SK-N-SH (cell line): ENCODE measurements around the gene RAI2. TPM values are rescaled to one million over a fixed set of nuclear protein-coding genes. Genes with fewer than 3 reads are reported as not detected.

Experiments used
- CTCF ChIA-PET: fragments of 300-600, 350-600 bp; formaldehyde crosslinking; extraction: SDS; loops from one replicate; lab custom pipeline; 2021; lab: Yijun Ruan, JAX
- POLR2A ChIA-PET: fragments of 350-600 bp; sonication (Branson Sonifier 250); formaldehyde crosslinking; extraction: SDS; loops from one replicate; lab custom pipeline; 2020; ENCODE audit warnings: antibody characterized with exemption, inconsistent platforms; lab: Yijun Ruan, JAX
- DNase-seq: peaks from one replicate; pipeline ENCODE4 v3.0.0; 2012
- H2AFZ ChIP-seq: fragments of 200-600 bp; sonication (generic); 2 replicates; pipeline ENCODE4 v1.8.1; 2016; ENCODE audit warnings: antibody characterized with exemption, mild to moderate bottlenecking, low read depth
- H3F3A ChIP-seq: fragments of 200-600 bp; sonication (generic); replicated peaks from 2 replicates; pipeline ENCODE3; 2016; ENCODE audit warnings: antibody characterized with exemption, mild to moderate bottlenecking; ENCODE audit not compliant: insufficient read depth
- H3K27ac ChIP-seq, 2 experiments: fragments of 200-500 bp in 1 of 2; fragments of 200-600 bp in 1 of 2; sonication (Bioruptor generic) in 1 of 2; sonication (generic), shearing (Covaris generic) in 1 of 2; 2 replicates each; pipeline versions ENCODE4 v1.5.1 to v1.6.1; 2014 to 2016; ENCODE audit warnings: low read depth in 2 of 2, inconsistent platforms in 1 of 2, low read length in 1 of 2, mild to moderate bottlenecking in 1 of 2, mixed read lengths in 1 of 2
- H3K27me3 ChIP-seq: fragments of 200-600 bp; sonication (generic), shearing (Covaris generic); 2 replicates; pipeline ENCODE4 v1.6.1; 2016; ENCODE audit warnings: mixed run types; ENCODE audit not compliant: insufficient read depth
- H3K36me3 ChIP-seq, 2 experiments: fragments of 200-500 bp in 1 of 2; fragments of 200-600 bp in 1 of 2; sonication (Bioruptor generic) in 1 of 2; sonication (generic) in 1 of 2; replicated peaks in 1 of 2; 2 replicates each; pipeline versions ENCODE3 to v1.5.1; 2014 to 2016; ENCODE audit warnings: low read length in 1 of 2, mild to moderate bottlenecking in 1 of 2; ENCODE audit not compliant: insufficient read depth in 2 of 2, control insufficient read depth in 1 of 2
- H3K4me1 ChIP-seq, 2 experiments: fragments of 200-500 bp in 1 of 2; fragments of 200-600 bp in 1 of 2; sonication (Bioruptor generic) in 1 of 2; sonication (generic), shearing (Covaris generic) in 1 of 2; 2 replicates each; pipeline versions ENCODE4 v1.5.1 to v1.6.1; 2014 to 2016; ENCODE audit warnings: low read depth in 1 of 2, low read length in 1 of 2, mixed run types in 1 of 2; ENCODE audit not compliant: insufficient read depth in 2 of 2, control insufficient read depth in 1 of 2
- H3K4me2 ChIP-seq: fragments of 200-600 bp; sonication (generic), shearing (Covaris generic); 2 replicates; pipeline ENCODE4 v1.6.1; 2017; ENCODE audit warnings: mixed run types
- H3K4me3 ChIP-seq, 2 experiments: fragments of 200-500 bp in 1 of 2; fragments of 200-600 bp in 1 of 2; sonication (Bioruptor generic) in 1 of 2; sonication (generic), shearing (Covaris generic) in 1 of 2; 2 replicates each; pipeline versions ENCODE4 v1.5.1 to v1.8.1; 2014 to 2016; ENCODE audit warnings: low read depth in 2 of 2, inconsistent platforms in 1 of 2, low read length in 1 of 2, mild to moderate bottlenecking in 1 of 2, mixed read lengths in 1 of 2, moderate library complexity in 1 of 2
- H3K79me2 ChIP-seq: fragments of 200-600 bp; sonication (generic); 2 replicates; pipeline ENCODE4 v1.8.1; 2017; ENCODE audit warnings: mild to moderate bottlenecking; ENCODE audit not compliant: insufficient read depth
- H3K9ac ChIP-seq: fragments of 200-600 bp; sonication (generic); 2 replicates; pipeline ENCODE4 v1.6.1; 2017; ENCODE audit warnings: mixed run types
- H3K9me2 ChIP-seq: fragments of 200-600 bp; sonication (generic); 2 replicates; pipeline ENCODE4 v1.6.1; 2017; ENCODE audit warnings: mixed run types
- H3K9me3 ChIP-seq: fragments of 200-600 bp; sonication (generic); 2 replicates; pipeline ENCODE4 v1.6.1; 2017; ENCODE audit warnings: mixed run types, mild to moderate bottlenecking, moderate library complexity
- H4K20me1 ChIP-seq: fragments of 200-600 bp; sonication (generic); 2 replicates; pipeline ENCODE4 v1.6.1; 2017; ENCODE audit warnings: mild to moderate bottlenecking, mixed run types; ENCODE audit not compliant: insufficient read depth
- CHD2 ChIP-seq: fragments of 150-350 bp; IDR thresholded peaks from 2 replicates; pipeline ENCODE4 v1.6.1; 2018; ENCODE audit warnings: low read length; ENCODE audit not compliant: partially characterized antibody
- ELF1 ChIP-seq: IDR thresholded peaks from 2 replicates; pipeline ENCODE4 v1.4.0; 2012
- EP300 ChIP-seq, 2 experiments: IDR thresholded peaks; 2 replicates each; pipeline versions ENCODE4 v1.4.0 to v1.6.1; 2012; ENCODE audit warnings: borderline replicate concordance in 1 of 2, low read depth in 1 of 2, low read length in 1 of 2
- EZH2phosphoT487 ChIP-seq: fragments of 200-600 bp; sonication (generic); IDR thresholded peaks from 2 replicates; pipeline ENCODE4 v1.6.1; 2017; ENCODE audit warnings: low read depth, mixed run types, mild to moderate bottlenecking, antibody characterized with exemption, moderate library complexity, borderline replicate concordance
- FOSL2 ChIP-seq: IDR thresholded peaks from 2 replicates; pipeline ENCODE4 v1.4.0; 2012; ENCODE audit warnings: low read depth, mild to moderate bottlenecking, moderate library complexity, borderline replicate concordance
- FOXJ3 ChIP-seq: sonication (generic); formaldehyde crosslinking; IDR thresholded peaks from 2 replicates; pipeline ENCODE4 v1.5.1; 2020; ENCODE audit warnings: mild to moderate bottlenecking, missing genetic modification reagents
- FOXM1 ChIP-seq: IDR thresholded peaks from 2 replicates; pipeline ENCODE4 v1.4.0; 2012; ENCODE audit warnings: low read depth, mild to moderate bottlenecking
- GABPA ChIP-seq: IDR thresholded peaks from 2 replicates; pipeline ENCODE4 v1.4.0; 2012; ENCODE audit warnings: low read depth, mild to moderate bottlenecking
- GATA2 ChIP-seq: sonication (generic); formaldehyde crosslinking; IDR thresholded peaks from 2 replicates; pipeline ENCODE4 v1.5.0; 2020; ENCODE audit warnings: mild to moderate bottlenecking, missing genetic modification reagents
- IRF3 ChIP-seq: fragments of 150-350 bp; IDR thresholded peaks from 2 replicates; pipeline ENCODE4 v1.6.1; 2016; ENCODE audit warnings: mild to moderate bottlenecking, low read depth, low read length
- MXI1 ChIP-seq: IDR thresholded peaks from 2 replicates; pipeline ENCODE4 v1.6.1; 2012; ENCODE audit warnings: mild to moderate bottlenecking, low read depth, low read length, improper control_type of control experiment
- NRF1 ChIP-seq: IDR thresholded peaks from 2 replicates; pipeline ENCODE4 v1.6.1; 2012; ENCODE audit warnings: low read depth, mild to moderate bottlenecking, low read length
- PBX3 ChIP-seq: IDR thresholded peaks from 2 replicates; pipeline ENCODE4; 2012
- RAD21 ChIP-seq: IDR thresholded peaks from 2 replicates; pipeline ENCODE4 v1.6.1; 2012; ENCODE audit warnings: mild to moderate bottlenecking, low read length
- RFX5 ChIP-seq: IDR thresholded peaks from 2 replicates; pipeline ENCODE4 v1.6.1; 2012; ENCODE audit warnings: mild to moderate bottlenecking, improper control_type of control experiment, low read length
- SMC3 ChIP-seq: IDR thresholded peaks from 2 replicates; pipeline ENCODE4 v1.6.1; 2012; ENCODE audit warnings: low read depth, low read length, improper control_type of control experiment
- TEAD4 ChIP-seq: IDR thresholded peaks from 2 replicates; pipeline ENCODE4 v1.4.0; 2012; ENCODE audit warnings: mild to moderate bottlenecking, borderline replicate concordance; ENCODE audit not compliant: insufficient read depth
- USF1 ChIP-seq: IDR thresholded peaks from 2 replicates; pipeline ENCODE4 v1.4.0; 2012; ENCODE audit warnings: low read depth, borderline replicate concordance
- ZBTB33 ChIP-seq: IDR thresholded peaks from 2 replicates; pipeline ENCODE4 v1.4.0; 2012; ENCODE audit warnings: low read depth, borderline replicate concordance
- WGBS: methylation state at CpG from one replicate; pipeline ENCODE4 v1.1.6; 2017; ENCODE audit warnings: low lambda C conversion rate; 5-methylcytosine and 5-hydroxymethylcytosine counted together
- polyA plus RNA-seq, 3 experiments: library from polyadenylated mRNA; depleted of rRNA; stranded (reverse); fragments of >200 nt; gene quantifications; 2 replicates each; pipeline ENCODE4 v1.2.3, GENCODE V29; 2012

Gene RAI2
- polyA plus RNA-seq, 1 of the 3 experiments (the other 2 are of a cell fraction), result 0.07 TPM

- TF ChIP-seq FOXM1 (no peak), SMC3 (no peak), ZBTB33 (no peak), CHD2 (no peak), GATA2 (no peak), RAD21 (no peak), IRF3 (no peak)
These were observed 16.9 kb downstream of the RAI2 start (continued) for GRCh38 chrX:17844236-17844635.

GRCh38 chrX:17842769-17843525 lies 18.2 kb downstream of the RAI2 start:
- DNase-seq, result no peak
- TF ChIP-seq NRF1 (no peak), MXI1 (no peak), FOSL2 (no peak), TEAD4 (no peak), GABPA (no peak), PBX3 (no peak), RAD21 (no peak), USF1 (no peak), EP300 (IDR thresholded peaks at IDR 0.05; ENCODE audit: borderline replicate concordance in 1 of 2, low read depth in 1 of 2, low read length in 1 of 2) (no peak), EZH2phosphoT487 (no peak), FOXJ3 (no peak), ELF1 (no peak), RFX5 (no peak), IRF3 (no peak), GATA2 (no peak)
- TF ChIP-seq, all 33 proteins: peak for 0
- Histone ChIP-seq H3K27me3 (peaks cover 6% of the 10 kb centered on the region; the same call in 1 of the 2 replicates), H3K79me2 (no peaks in the 10 kb centered on the region), H3K9ac (no peak overlapping the region), H3F3A (no peaks in the 10 kb centered on the region), H3K36me3 (no peaks in the 10 kb centered on the region), H3K4me2 (no peak overlapping the region), H3K27ac (no peak overlapping the region), H2AFZ (no peak overlapping the region), H3K4me1 (no peaks in the 10 kb centered on the region), H3K4me3 (no peak overlapping the region), H3K9me2 (no peaks in the 10 kb centered on the region), H3K9me3 (no peaks in the 10 kb centered on the region), H4K20me1 (no peaks in the 10 kb centered on the region)
- POLR2A ChIA-PET, result no interaction called here
- whole genome bisulfite sequencing, result 44% methylated on average over 6 of the region's 6 CpGs
- CTCF ChIA-PET, result no interaction called here
